HG02840 (cell line): ENCODE data around the gene NDC80.
"Not testable (repeated sequence)": the region's sequence is repeated elsewhere in the genome, so short reads cannot be mapped to it uniquely, and the experiment has no call there.

Experiments used
- ATAC-seq: cut with Tn5 transposase; IDR thresholded peaks from one replicate; pipeline ENCODE4 v1.9.1; 2021; ENCODE audit warnings: mild to moderate bottlenecking, moderate library complexity, moderate number of reproducible peaks; ENCODE audit not compliant: unreplicated experiment, low FRiP score

NDC80 gene

DNA sequence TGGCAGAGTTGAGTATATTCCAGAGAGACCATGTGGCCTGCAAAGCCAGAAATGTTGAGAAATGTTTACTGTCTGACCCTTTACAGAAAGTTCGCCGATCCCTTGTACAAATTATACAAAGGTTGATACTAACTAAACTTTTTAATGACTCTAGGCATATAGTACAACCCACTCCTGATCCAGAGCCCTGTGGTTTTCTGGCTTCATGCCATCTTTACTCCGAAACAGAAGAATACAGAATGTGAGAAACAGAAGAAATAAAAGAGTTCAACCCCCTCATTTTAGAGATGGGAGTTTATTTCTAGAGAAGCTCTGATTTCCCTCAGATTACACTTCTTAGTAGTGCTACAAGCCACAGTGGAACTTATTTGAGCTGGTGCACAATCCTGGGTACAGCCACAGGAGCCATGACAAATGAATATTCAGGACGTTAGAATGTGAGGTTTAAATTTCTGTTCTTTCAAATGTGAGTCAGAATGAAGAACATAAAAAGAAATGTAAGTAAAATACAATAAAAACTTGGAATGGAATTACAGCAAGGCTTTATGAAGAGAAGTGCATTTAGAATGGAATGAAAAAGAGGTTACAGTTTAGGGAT is 46.1 kb downstream of the NDC80 start:
- no peak for ATAC-seq

GRCh38 chr18:2618009-2618408 is 46.7 kb downstream of the NDC80 start:
- no peak for ATAC-seq

GRCh38 chr18:2625217-2625616 is 53.9 kb downstream of the NDC80 start:
- no peak for ATAC-seq

GRCh38 chr18:2627821-2628276 is 56.5 kb downstream of the NDC80 start:
- no peak for ATAC-seq

GRCh38 chr18:2629003-2629402 is 57.6 kb downstream of the NDC80 start:
- no peak for ATAC-seq

DNA sequence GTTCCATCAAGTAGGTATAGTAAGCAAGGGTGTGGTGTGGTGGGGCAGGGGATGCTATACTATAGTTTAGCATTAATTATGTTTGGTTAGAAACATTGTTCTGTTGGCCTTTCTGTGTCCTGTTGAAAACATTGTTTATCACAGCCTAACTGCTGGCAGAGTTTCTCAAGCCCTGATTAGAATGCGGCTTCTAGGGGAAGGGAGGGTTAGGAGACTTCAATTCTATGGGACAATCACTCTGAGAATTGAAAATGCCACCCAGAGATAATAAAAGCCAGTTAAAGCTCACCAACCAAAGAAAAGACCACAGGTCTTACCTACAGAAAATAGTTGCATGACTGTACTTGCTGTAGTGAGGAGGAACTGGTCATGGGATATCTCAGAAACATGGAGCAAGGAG is 64.2 kb downstream of the NDC80 start:
- no peak for ATAC-seq

- no peak for ATAC-seq
These were observed 64.8 kb downstream of the NDC80 start for GRCh38 chr18:2636126-2636631.

GRCh38 chr18:2641638-2642037 is 70.3 kb downstream of the NDC80 start:
- peak; percentile 57 for ATAC-seq

- ATAC-seq: no peak
These were observed 71.4 kb downstream of the NDC80 start for GRCh38 chr18:2642771-2643170.

- ATAC-seq: no peak
These were observed 73.2 kb downstream of the NDC80 start for GRCh38 chr18:2644535-2644934.

- ATAC-seq: no peak
These were observed 80.6 kb downstream of the NDC80 start for GRCh38 chr18:2651981-2652380.

- no peak for ATAC-seq
These were observed 82.1 kb downstream of the NDC80 start for GRCh38 chr18:2653467-2653866.

- ATAC-seq: no peak
These were observed 83.0 kb downstream of the NDC80 start for GRCh38 chr18:2654169-2654927.

DNA sequence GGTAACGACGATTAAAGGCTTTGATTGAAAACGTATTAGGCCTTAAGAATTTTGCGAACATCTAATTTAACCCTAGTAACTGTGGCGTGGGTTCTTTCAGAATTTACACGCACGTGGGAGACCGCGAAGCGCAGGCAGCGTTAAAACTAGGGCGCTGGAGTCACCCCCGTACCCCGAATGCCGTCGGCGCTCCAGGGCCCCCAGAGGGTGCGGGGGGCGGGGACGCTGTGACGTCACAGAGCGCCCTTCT is 83.5 kb downstream of the NDC80 start:
- peak; percentile 40 for ATAC-seq

DNA sequence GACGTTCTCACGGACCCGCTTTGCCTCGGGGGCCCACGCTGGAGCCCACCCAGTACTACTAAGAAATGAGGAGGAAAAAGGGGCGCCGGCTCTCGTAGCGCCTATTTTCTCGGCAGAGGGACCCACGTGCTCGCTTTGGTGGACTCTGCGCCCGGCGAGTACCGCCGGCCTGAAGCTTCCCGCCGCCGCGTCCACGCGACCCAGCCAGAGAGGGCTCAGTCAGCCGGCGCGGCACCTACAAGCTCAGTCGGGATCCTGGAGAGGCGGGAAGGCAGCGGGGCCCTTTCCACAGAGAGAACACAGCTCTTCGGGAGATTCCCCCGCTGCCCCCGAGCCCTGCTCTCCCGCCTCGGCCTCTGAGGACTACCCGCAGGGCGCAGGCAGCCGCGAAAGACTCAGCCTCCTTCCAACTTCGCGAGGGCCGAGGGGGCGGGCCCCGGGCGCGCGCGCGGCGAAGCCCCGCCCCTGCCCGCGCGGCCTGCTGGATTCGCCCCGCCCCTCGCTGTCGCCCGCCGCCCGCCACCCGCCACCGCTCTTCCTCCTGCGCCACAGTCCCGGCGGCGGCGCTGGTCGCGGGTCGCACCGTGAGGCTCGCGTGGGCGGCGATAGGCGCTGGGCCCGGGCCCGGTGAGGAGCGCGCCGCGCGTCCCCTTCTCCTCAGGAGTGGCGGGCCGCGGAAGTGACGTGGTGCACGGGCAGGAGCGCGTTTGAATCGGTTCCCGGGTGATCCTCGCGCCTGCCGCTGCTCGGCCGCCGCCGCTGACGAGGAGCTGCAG is 84.0 kb downstream of the NDC80 start, which contains the start of gene SMCHD1:
TSS of gene SMCHD1 (plus strand) at position 549 of the 776 bp plus-strand sequence. CDS start 350 bp downstream, outside the sequence.
- peak; percentile 59 for ATAC-seq

- no peak for ATAC-seq
These were observed 84.5 kb downstream of the NDC80 start for GRCh38 chr18:2655954-2656236.

- ATAC-seq: peak; percentile 1
These were observed 85.1 kb downstream of the NDC80 start for GRCh38 chr18:2656237-2656980.

- no peak for ATAC-seq
These were observed 85.7 kb downstream of the NDC80 start for GRCh38 chr18:2656981-2657512.

- no peak for ATAC-seq
These were observed 86.6 kb downstream of the NDC80 start for GRCh38 chr18:2657788-2658458.

GRCh38 chr18:2660849-2661248 is 89.5 kb downstream of the NDC80 start:
- not testable (repeated sequence) for ATAC-seq
